Loucy (cell line): ENCODE results near the gene TEX10.

ENCODE experiments used
- H2AFZ ChIP-seq: fragments of 200-600 bp; sonication (generic); 2 replicates; pipeline ENCODE4 v1.6.0; 2016; ENCODE audit warnings: antibody characterized with exemption, mild to moderate bottlenecking, low read length, moderate library complexity
- H3F3A ChIP-seq: fragments of 200-600 bp; 2 replicates; pipeline ENCODE4 v1.6.0; 2016; ENCODE audit warnings: antibody characterized with exemption, low read depth, mild to moderate bottlenecking
- H3K27me3 ChIP-seq: fragments of 200-600 bp; sonication (generic); 2 replicates; pipeline ENCODE4 v1.6.1; 2014; ENCODE audit warnings: low read length, mild to moderate bottlenecking; ENCODE audit not compliant: insufficient read depth, poor library complexity, severe bottlenecking
- H3K36me3 ChIP-seq: fragments of 200-600 bp; sonication (generic); 2 replicates; pipeline ENCODE4 v1.6.1; 2016; ENCODE audit warnings: low read length; ENCODE audit not compliant: insufficient read depth
- H3K4me1 ChIP-seq: fragments of 200-600 bp; sonication (generic); 2 replicates; pipeline ENCODE4 v1.5.1; 2014; ENCODE audit warnings: low read length, mild to moderate bottlenecking; ENCODE audit not compliant: insufficient read depth, poor library complexity, severe bottlenecking
- H3K4me2 ChIP-seq: fragments of 200-600 bp; sonication (generic); 2 replicates; pipeline ENCODE4 v1.6.0; 2014; ENCODE audit warnings: antibody characterized with exemption, low read length, low read depth, mild to moderate bottlenecking; ENCODE audit not compliant: poor library complexity, severe bottlenecking
- H3K4me3 ChIP-seq: fragments of 200-600 bp; sonication (generic); 2 replicates; pipeline ENCODE4 v1.5.1; 2014; ENCODE audit warnings: low read length, mild to moderate bottlenecking, mixed read lengths; ENCODE audit not compliant: poor library complexity, severe bottlenecking
- H3K79me2 ChIP-seq: fragments of 200-600 bp; sonication (generic); 2 replicates; pipeline ENCODE4 v1.6.1; 2014; ENCODE audit warnings: low read length; ENCODE audit not compliant: insufficient read depth
- H3K9ac ChIP-seq: fragments of 200-600 bp; sonication (generic); 2 replicates; pipeline ENCODE4 v1.6.0; 2014; ENCODE audit warnings: mild to moderate bottlenecking, low read depth, low read length, moderate library complexity; ENCODE audit not compliant: poor library complexity, severe bottlenecking
- H3K9me2 ChIP-seq: fragments of 200-600 bp; sonication (generic); replicated peaks from 2 replicates; pipeline ENCODE4 v1.6.1; 2016; ENCODE audit warnings: low read depth, low read length, mixed read lengths
- H3K9me3 ChIP-seq: fragments of 200-600 bp; sonication (generic); 2 replicates; pipeline ENCODE4 v1.6.1; 2014; ENCODE audit warnings: mild to moderate bottlenecking, antibody characterized with exemption, low read length, low read depth; ENCODE audit not compliant: insufficient read depth
- H4K20me1 ChIP-seq: fragments of 200-600 bp; sonication (generic); 2 replicates; pipeline ENCODE4 v1.6.0; 2014; ENCODE audit warnings: antibody characterized with exemption, low read length, mild to moderate bottlenecking; ENCODE audit not compliant: insufficient read depth, poor library complexity, severe bottlenecking
- EZH2phosphoT487 ChIP-seq: fragments of 200-600 bp; IDR thresholded peaks from 2 replicates; pipeline ENCODE4 v1.6.1; 2018; ENCODE audit warnings: antibody characterized with exemption, mild to moderate bottlenecking, moderate library complexity, borderline replicate concordance
- TF ChIP-seq, protein P1 (sequence below): fragments of 200-600 bp; sonication (generic); conservative IDR thresholded peaks from 2 replicates; pipeline ENCODE4 v1.5.1; 2014; ENCODE audit warnings: mild to moderate bottlenecking, antibody characterized with exemption, low read length

TEX10 gene

GRCh38 chr9:100379862-100380261 is 27.1 kb upstream of the TEX10 start:
- no peaks in the 10 kb centered on the region for H4K20me1 ChIP-seq
- no peaks in the 10 kb centered on the region for H3K4me1 ChIP-seq
- H3K4me3 ChIP-seq, result no peak overlapping the region
- no peak overlapping the region for H3K4me2 ChIP-seq
- no peaks in the 10 kb centered on the region for H3K9me2 ChIP-seq
- H3K9me3 ChIP-seq, result no peaks in the 10 kb centered on the region
- no peak overlapping the region for H2AFZ ChIP-seq
- no peaks in the 10 kb centered on the region for H3K79me2 ChIP-seq
- no peaks in the 10 kb centered on the region for H3K27me3 ChIP-seq
- no peak for TF ChIP-seq EZH2phosphoT487
- TF ChIP-seq, protein P1, sequence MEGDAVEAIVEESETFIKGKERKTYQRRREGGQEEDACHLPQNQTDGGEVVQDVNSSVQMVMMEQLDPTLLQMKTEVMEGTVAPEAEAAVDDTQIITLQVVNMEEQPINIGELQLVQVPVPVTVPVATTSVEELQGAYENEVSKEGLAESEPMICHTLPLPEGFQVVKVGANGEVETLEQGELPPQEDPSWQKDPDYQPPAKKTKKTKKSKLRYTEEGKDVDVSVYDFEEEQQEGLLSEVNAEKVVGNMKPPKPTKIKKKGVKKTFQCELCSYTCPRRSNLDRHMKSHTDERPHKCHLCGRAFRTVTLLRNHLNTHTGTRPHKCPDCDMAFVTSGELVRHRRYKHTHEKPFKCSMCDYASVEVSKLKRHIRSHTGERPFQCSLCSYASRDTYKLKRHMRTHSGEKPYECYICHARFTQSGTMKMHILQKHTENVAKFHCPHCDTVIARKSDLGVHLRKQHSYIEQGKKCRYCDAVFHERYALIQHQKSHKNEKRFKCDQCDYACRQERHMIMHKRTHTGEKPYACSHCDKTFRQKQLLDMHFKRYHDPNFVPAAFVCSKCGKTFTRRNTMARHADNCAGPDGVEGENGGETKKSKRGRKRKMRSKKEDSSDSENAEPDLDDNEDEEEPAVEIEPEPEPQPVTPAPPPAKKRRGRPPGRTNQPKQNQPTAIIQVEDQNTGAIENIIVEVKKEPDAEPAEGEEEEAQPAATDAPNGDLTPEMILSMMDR, result no peak
- H3K9ac ChIP-seq, result no peak overlapping the region
- no peaks in the 10 kb centered on the region for H3F3A ChIP-seq
- H3K36me3 ChIP-seq, result no peaks in the 10 kb centered on the region

DNA sequence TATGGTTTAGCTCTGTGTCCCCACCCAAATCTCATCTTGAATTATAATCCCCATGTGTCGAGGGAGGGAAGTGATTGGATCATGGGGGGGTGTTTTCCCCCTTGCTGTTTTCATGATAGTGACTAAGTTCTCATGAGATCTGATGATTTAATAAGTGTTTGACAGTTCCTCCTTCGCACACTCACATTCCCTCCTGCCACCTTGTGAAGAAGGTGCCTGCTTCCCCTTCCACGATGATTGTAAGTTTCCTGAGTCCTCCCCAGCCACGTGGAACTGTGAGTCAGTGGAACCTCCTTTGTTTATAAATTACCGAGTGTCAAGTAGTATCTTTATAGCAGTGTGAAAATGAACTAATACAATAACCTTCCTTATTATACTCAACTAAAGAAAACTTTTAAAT is 24.3 kb upstream of the TEX10 start:
- Histone ChIP-seq H3K4me2 (no peak overlapping the region), H3K9me2 (no peaks in the 10 kb centered on the region)

DNA sequence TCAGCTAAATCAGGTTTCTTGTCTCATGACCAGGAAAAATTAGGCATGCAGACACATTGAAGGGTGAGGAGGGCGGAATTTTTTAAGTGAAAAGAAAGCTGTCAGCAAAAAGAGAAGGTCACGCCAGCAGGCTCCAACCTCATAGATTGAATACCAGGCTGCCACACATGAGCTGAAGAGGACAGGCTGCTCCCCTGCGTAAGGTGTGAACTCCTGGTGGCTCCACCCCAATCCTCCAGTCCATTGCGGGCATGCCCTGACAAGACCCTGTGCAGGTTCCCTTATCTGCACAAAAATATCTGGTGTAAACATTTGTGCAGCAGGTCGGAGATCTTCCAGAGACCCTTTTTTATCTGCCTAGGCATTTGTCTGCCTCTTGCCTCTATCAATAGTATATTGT is 22.9 kb upstream of the TEX10 start:
- H4K20me1 ChIP-seq, result no peaks in the 10 kb centered on the region
- no peak overlapping the region for H2AFZ ChIP-seq
- no peaks in the 10 kb centered on the region for H3K4me1 ChIP-seq
- H3K4me2 ChIP-seq, result no peak overlapping the region
- TF ChIP-seq EZH2phosphoT487, result no peak
- TF ChIP-seq, protein P1, result no peak
- H3K9me2 ChIP-seq, result no peaks in the 10 kb centered on the region
- no peaks in the 10 kb centered on the region for H3K27me3 ChIP-seq
- no peak overlapping the region for H3K4me3 ChIP-seq
- H3K9ac ChIP-seq, result no peak overlapping the region
- no peaks in the 10 kb centered on the region for H3K79me2 ChIP-seq
- H3K36me3 ChIP-seq, result no peaks in the 10 kb centered on the region
- H3K9me3 ChIP-seq, result no peaks in the 10 kb centered on the region
- H3F3A ChIP-seq, result no peaks in the 10 kb centered on the region

More for the DNA sequence above, 24.3 kb upstream of the TEX10 start:
- H3K4me1 ChIP-seq, result no peaks in the 10 kb centered on the region
- H3K4me3 ChIP-seq, result no peak overlapping the region
- H3K9ac ChIP-seq, result no peak overlapping the region
- no peaks in the 10 kb centered on the region for H3K79me2 ChIP-seq
- no peak overlapping the region for H2AFZ ChIP-seq
- no peaks in the 10 kb centered on the region for H3K9me3 ChIP-seq
- H3F3A ChIP-seq, result no peaks in the 10 kb centered on the region
- no peaks in the 10 kb centered on the region for H3K36me3 ChIP-seq
- H3K27me3 ChIP-seq, result no peaks in the 10 kb centered on the region
- H4K20me1 ChIP-seq, result no peaks in the 10 kb centered on the region
- no peak for TF ChIP-seq EZH2phosphoT487
- TF ChIP-seq, protein P1, result no peak
